CD14-positive monocyte (primary cell): ENCODE results near the gene MTMR12. TPM values are rescaled to one million over a fixed set of nuclear protein-coding genes. Genes with fewer than 3 reads are reported as not detected.
"Not testable (repeated sequence)": the region's sequence is repeated elsewhere in the genome, so short reads cannot be mapped to it uniquely, and the experiment has no call there.

Source experiments
- DNase-seq, 3 donors: peaks; one replicate each; pipeline ENCODE4 v3.0.0-alpha.2; 2011 to 2022
- H2AFZ ChIP-seq: 2 replicates; pipeline ENCODE4 v1.6.0; 2012; ENCODE audit warnings: mild to moderate bottlenecking, low read depth, low read length, inconsistent platforms; ENCODE audit not compliant: insufficient read depth, poor library complexity, severe bottlenecking
- H3K27ac ChIP-seq, 2 donors: 1 replicate in 1 of 2; 2 replicates in 1 of 2; pipeline ENCODE4 v1.5.1; 2012 to 2013; ENCODE audit warnings: low read length in 2 of 2, control low read depth in 1 of 2, inconsistent platforms in 1 of 2, low read depth in 1 of 2, mild to moderate bottlenecking in 1 of 2
- H3K27me3 ChIP-seq, 2 donors: one replicate each; pipeline versions ENCODE4 v1.6.0 to v1.6.1; 2011 to 2013; ENCODE audit warnings: low read length in 2 of 2; ENCODE audit not compliant: control insufficient read depth in 2 of 2, insufficient read depth in 2 of 2
- H3K36me3 ChIP-seq, 2 donors: replicated peaks in 1 of 2; 1 replicate in 1 of 2; 2 replicates in 1 of 2; pipeline versions ENCODE4 v1.5.1 to v1.6.1; 2012 to 2013; ENCODE audit warnings: low read length in 2 of 2, control low read depth in 1 of 2, inconsistent platforms in 1 of 2, mild to moderate bottlenecking in 1 of 2; ENCODE audit not compliant: insufficient read depth in 2 of 2, control insufficient read depth in 1 of 2
- H3K4me1 ChIP-seq, 2 donors: 1 replicate in 1 of 2; 2 replicates in 1 of 2; pipeline versions ENCODE4 v1.5.1 to v1.6.1; 2012 to 2013; ENCODE audit warnings: low read length in 2 of 2, control low read depth in 1 of 2, inconsistent platforms in 1 of 2, mild to moderate bottlenecking in 1 of 2, moderate library complexity in 1 of 2; ENCODE audit not compliant: insufficient read depth in 2 of 2, control insufficient read depth in 1 of 2
- H3K4me2 ChIP-seq: replicated peaks from 2 replicates; pipeline ENCODE3; 2012; ENCODE audit warnings: low read length, moderate library complexity, mild to moderate bottlenecking; ENCODE audit not compliant: poor library complexity, severe bottlenecking; ENCODE audit errors: extremely low read depth
- H3K4me3 ChIP-seq, 3 experiments: fragments of 200-600 bp in 1 of 3; sonication (generic) in 1 of 3; replicated peaks in 1 of 3; 1 replicate in 2 of 3; 2 replicates in 1 of 3; pipeline ENCODE4 v1.5.1; 2011 to 2013; ENCODE audit warnings: low read length in 3 of 3, mild to moderate bottlenecking in 3 of 3, control low read depth in 2 of 3, low read depth in 2 of 3, inconsistent platforms in 1 of 3, moderate library complexity in 1 of 3
- H3K79me2 ChIP-seq: 2 replicates; pipeline ENCODE4 v1.6.0; 2012; ENCODE audit warnings: mild to moderate bottlenecking, control low read depth, inconsistent platforms, low read length, moderate library complexity; ENCODE audit not compliant: insufficient read depth
- H3K9ac ChIP-seq: 2 replicates; pipeline ENCODE4 v1.6.0; 2017; ENCODE audit warnings: low read length, mild to moderate bottlenecking; ENCODE audit not compliant: insufficient read depth, poor library complexity, severe bottlenecking
- H3K9me3 ChIP-seq, 2 donors: replicated peaks in 1 of 2; 1 replicate in 1 of 2; 2 replicates in 1 of 2; pipeline versions ENCODE4 v1.5.1 to v1.6.1; 2012 to 2013; ENCODE audit warnings: low read length in 2 of 2, control low read depth in 1 of 2; ENCODE audit not compliant: control insufficient read depth in 1 of 2, insufficient read depth in 1 of 2
- H4K20me1 ChIP-seq: 2 replicates; pipeline ENCODE4 v1.6.0; 2012; ENCODE audit warnings: mild to moderate bottlenecking, low read length, control low read depth, moderate library complexity; ENCODE audit not compliant: insufficient read depth
- H3K27ac Mint-ChIP-seq, 7 donors: one replicate each; pipeline ENCODE4 v1.8.0; 2020; ENCODE audit warnings: mild to moderate bottlenecking in 7 of 7, mixed read lengths in 7 of 7, moderate library complexity in 6 of 7, inconsistent platforms in 2 of 7
- H3K27me3 Mint-ChIP-seq, 3 donors: one replicate each; pipeline ENCODE4 v1.8.0; 2021 to 2022; ENCODE audit warnings: low read depth in 3 of 3, mild to moderate bottlenecking in 3 of 3, mixed read lengths in 3 of 3, moderate library complexity in 3 of 3, inconsistent platforms in 1 of 3
- H3K36me3 Mint-ChIP-seq, 2 donors: one replicate each; pipeline ENCODE4 v1.8.0; 2020; ENCODE audit warnings: mixed read lengths in 2 of 2, inconsistent platforms in 1 of 2, mild to moderate bottlenecking in 1 of 2
- H3K4me1 Mint-ChIP-seq: one replicate; pipeline ENCODE4 v1.8.0; 2020; ENCODE audit warnings: mild to moderate bottlenecking, mixed read lengths
- H3K4me3 Mint-ChIP-seq, 2 donors: one replicate each; pipeline ENCODE4 v1.8.0; 2020; ENCODE audit warnings: mild to moderate bottlenecking in 2 of 2, mixed read lengths in 2 of 2, moderate library complexity in 1 of 2
- H3K9me3 Mint-ChIP-seq, 7 donors: one replicate each; pipeline ENCODE4 v1.8.0; 2020 to 2022; ENCODE audit warnings: mixed read lengths in 7 of 7, mild to moderate bottlenecking in 6 of 7, moderate library complexity in 6 of 7, inconsistent platforms in 2 of 7
- whole genome bisulfite sequencing: methylation state at CpG from one replicate; pipeline ENCODE4 v1.1.5; 2013; ENCODE audit warnings: missing lambda C conversion rate; ENCODE audit not compliant: insufficient coverage; 5-methylcytosine and 5-hydroxymethylcytosine counted together
- intact Hi-C, 2 donors: fragments of 100-400 bp; cut with micrococcal nuclease; formaldehyde crosslinking; loops; one replicate each; pipeline versions ENCODE4 v1.15.0 to v1.15.1; 2023
- polyA plus RNA-seq, 3 donors: library from polyadenylated mRNA; depleted of rRNA in 1 of 3; unstranded in 2 of 3; stranded (reverse) in 1 of 3; fragments of 300-500 nt in 2 of 3; fragments of >200 nt in 1 of 3; fragmentation: Illumina TruSeq in 2 of 3; gene quantifications; 1 replicate in 2 of 3; 2 replicates in 1 of 3; pipeline ENCODE4 v1.2.3, GENCODE V29; 2012 to 2021
- TF ChIP-seq, protein P1 (sequence below): fragments of 200-600 bp; IDR thresholded peaks from one replicate; pipeline ENCODE4 v1.8.0; 2022; ENCODE audit warnings: antibody characterized with exemption, mild to moderate bottlenecking

Gene MTMR12
- polyA plus RNA-seq, 3 donors: 10.3 to 19.0 (median 17.3) TPM

- Histone ChIP-seq H3K4me3 (no peak overlapping the region), H3K36me3 (peaks cover 0 to 17% of the 10 kb centered on the region in 2 donors), H4K20me1 (peaks cover 24% of the 10 kb centered on the region), H3K27ac (no peak overlapping the region), H3K4me2 (no peak overlapping the region), H3K9ac (no peak overlapping the region), H3K4me1 (no peaks in the 10 kb centered on the region), H3K9me3 (no peaks in the 10 kb centered on the region), H3K27me3 (no peaks in the 10 kb centered on the region), H2AFZ (no peak overlapping the region), H3K79me2 (peaks cover 22% of the 10 kb centered on the region)
- DNase-seq: no peak
- H3K9me3 Mint-ChIP-seq: no peaks in the 10 kb centered on the region
- TF ChIP-seq, protein P1, sequence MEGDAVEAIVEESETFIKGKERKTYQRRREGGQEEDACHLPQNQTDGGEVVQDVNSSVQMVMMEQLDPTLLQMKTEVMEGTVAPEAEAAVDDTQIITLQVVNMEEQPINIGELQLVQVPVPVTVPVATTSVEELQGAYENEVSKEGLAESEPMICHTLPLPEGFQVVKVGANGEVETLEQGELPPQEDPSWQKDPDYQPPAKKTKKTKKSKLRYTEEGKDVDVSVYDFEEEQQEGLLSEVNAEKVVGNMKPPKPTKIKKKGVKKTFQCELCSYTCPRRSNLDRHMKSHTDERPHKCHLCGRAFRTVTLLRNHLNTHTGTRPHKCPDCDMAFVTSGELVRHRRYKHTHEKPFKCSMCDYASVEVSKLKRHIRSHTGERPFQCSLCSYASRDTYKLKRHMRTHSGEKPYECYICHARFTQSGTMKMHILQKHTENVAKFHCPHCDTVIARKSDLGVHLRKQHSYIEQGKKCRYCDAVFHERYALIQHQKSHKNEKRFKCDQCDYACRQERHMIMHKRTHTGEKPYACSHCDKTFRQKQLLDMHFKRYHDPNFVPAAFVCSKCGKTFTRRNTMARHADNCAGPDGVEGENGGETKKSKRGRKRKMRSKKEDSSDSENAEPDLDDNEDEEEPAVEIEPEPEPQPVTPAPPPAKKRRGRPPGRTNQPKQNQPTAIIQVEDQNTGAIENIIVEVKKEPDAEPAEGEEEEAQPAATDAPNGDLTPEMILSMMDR: no peak
- no peak overlapping the region for H3K27ac Mint-ChIP-seq
- H3K4me1 Mint-ChIP-seq: peaks cover 6% of the 10 kb centered on the region
- no peaks in the 10 kb centered on the region for H3K27me3 Mint-ChIP-seq
- WGBS: no CpG with 5 or more reads among the region's 1 CpG
- no peak overlapping the region for H3K4me3 Mint-ChIP-seq
- intact Hi-C loops: no loop called here
- peaks cover 14 to 35% of the 10 kb centered on the region in 2 donors for H3K36me3 Mint-ChIP-seq
Observed at GRCh38 chr5:32283061-32283460, 29.7 kb downstream of the MTMR12 start.

GRCh38 chr5:32282633-32283032 is 30.1 kb downstream of the MTMR12 start:
- Histone ChIP-seq H3K79me2 (peaks cover 22% of the 10 kb centered on the region), H3K4me1 (no peaks in the 10 kb centered on the region), H3K9me3 (no peaks in the 10 kb centered on the region), H3K36me3 (peaks cover 0 to 17% of the 10 kb centered on the region in 2 donors), H3K27ac (no peak overlapping the region), H3K27me3 (no peaks in the 10 kb centered on the region), H4K20me1 (peaks cover 21% of the 10 kb centered on the region), H2AFZ (no peak overlapping the region), H3K4me2 (no peak overlapping the region), H3K4me3 (no peak overlapping the region), H3K9ac (no peak overlapping the region)
- no peak overlapping the region for H3K27ac Mint-ChIP-seq
- no peaks in the 10 kb centered on the region for H3K27me3 Mint-ChIP-seq
- peaks cover 8% of the 10 kb centered on the region for H3K4me1 Mint-ChIP-seq
- intact Hi-C loops: no loop called here
- no peaks in the 10 kb centered on the region for H3K9me3 Mint-ChIP-seq
- TF ChIP-seq, protein P1: no peak
- no peak for DNase-seq
- no peak overlapping the region for H3K4me3 Mint-ChIP-seq
- no CpG with 5 or more reads among the region's 6 CpGs for WGBS
- H3K36me3 Mint-ChIP-seq: peaks cover 14 to 36% of the 10 kb centered on the region in 2 donors

GRCh38 chr5:32281378-32282133 is 31.2 kb downstream of the MTMR12 start:
- H3K27ac ChIP-seq, DNase-seq, H3K4me3 ChIP-seq, H3K4me2 ChIP-seq, H3K4me3 Mint-ChIP-seq, intact Hi-C loops, H3K9ac ChIP-seq, H3K27me3 Mint-ChIP-seq, H3K27me3 ChIP-seq, H3K4me1 ChIP-seq, H2AFZ ChIP-seq, H3K9me3 ChIP-seq, H3K9me3 Mint-ChIP-seq: not testable (repeated sequence)
- 85% methylated on average over 4 of the region's 11 CpGs for WGBS
- Histone ChIP-seq H4K20me1 (peaks cover 18% of the 10 kb centered on the region), H3K36me3 (peaks cover 0 to 17% of the 10 kb centered on the region in 2 donors), H3K79me2 (peaks cover 22% of the 10 kb centered on the region)
- H3K27ac Mint-ChIP-seq: peak overlapping the region in 2 of 7 donors; percentile 0 to 13
- H3K36me3 Mint-ChIP-seq: peaks cover 13 to 33% of the 10 kb centered on the region in 2 donors
- H3K4me1 Mint-ChIP-seq: peaks cover 12% of the 10 kb centered on the region
